Thyroid gland (tissue), 4 donors: ENCODE data around the gene DPPA5. TPM values are rescaled to one million over a fixed set of nuclear protein-coding genes. Genes with fewer than 3 reads are reported as not detected.
"Not testable (repeated sequence)": the region's sequence is repeated elsewhere in the genome, so short reads cannot be mapped to it uniquely, and the experiment has no call there.

Experiments
- DNase-seq, 2 donors: peaks; one replicate each; pipeline ENCODE4 v3.0.0-alpha.2; 2019
- H3K27ac ChIP-seq, 3 donors: fragments of 200-600 bp; sonication (generic); 1 replicate in 2 of 3; 2 replicates in 1 of 3; pipeline ENCODE4 v1.5.1; 2016 to 2019; ENCODE audit warnings: mild to moderate bottlenecking in 1 of 3, moderate library complexity in 1 of 3
- H3K27me3 ChIP-seq: fragments of 200-600 bp; sonication (generic); one replicate; pipeline ENCODE4 v1.5.1; 2019
- H3K36me3 ChIP-seq, 2 donors: fragments of 200-600 bp; sonication (generic); one replicate each; pipeline ENCODE4 v1.5.1; 2016 to 2019
- H3K4me1 ChIP-seq, 2 donors: fragments of 200-600 bp; sonication (generic); one replicate each; pipeline ENCODE4 v1.5.1; 2017 to 2019
- H3K4me3 ChIP-seq, 3 donors: fragments of 200-600 bp; sonication (generic); replicated peaks in 1 of 3; 1 replicate in 2 of 3; 2 replicates in 1 of 3; pipeline ENCODE4 v1.5.1; 2016; ENCODE audit warnings: mild to moderate bottlenecking in 1 of 3
- H3K9me3 ChIP-seq: fragments of 200-600 bp; sonication (generic); one replicate; pipeline ENCODE4 v1.5.1; 2017
- POLR2A ChIP-seq, 2 donors: fragments of 450-650 bp; IDR thresholded peaks; one replicate each; pipeline ENCODE4 v1.6.1; 2017; ENCODE audit warnings: antibody characterized with exemption in 2 of 2, mild to moderate bottlenecking in 2 of 2, moderate library complexity in 1 of 2
- WGBS, 2 donors: methylation state at CpG; one replicate each; pipeline ENCODE4 v1.1.5; 2017; 5-methylcytosine and 5-hydroxymethylcytosine counted together
- intact Hi-C: fragments of 100-400 bp; cut with DNase I; formaldehyde crosslinking; loops from one replicate; pipeline ENCODE4 v1.15.1; 2023
- total RNA-seq, 4 donors: library from RNA; depleted of rRNA; stranded (reverse); fragments of >200 nt; gene quantifications; one replicate each; pipeline ENCODE4 v1.2.3, GENCODE V29; 2016
- TF ChIP-seq, protein P1 (sequence below), 6 experiments: fragments of 200-600 bp in 3 of 6; fragments of 450-650 bp in 3 of 6; sonication (generic) in 3 of 6; IDR thresholded peaks; one replicate each; pipeline ENCODE4 v1.5.1; 2016 to 2019; ENCODE audit warnings: antibody characterized with exemption in 6 of 6, mild to moderate bottlenecking in 2 of 6, inconsistent platforms in 1 of 6, moderate library complexity in 1 of 6

DPPA5 gene
- total RNA-seq, 4 donors from 2014 or later: not detected

DNA sequence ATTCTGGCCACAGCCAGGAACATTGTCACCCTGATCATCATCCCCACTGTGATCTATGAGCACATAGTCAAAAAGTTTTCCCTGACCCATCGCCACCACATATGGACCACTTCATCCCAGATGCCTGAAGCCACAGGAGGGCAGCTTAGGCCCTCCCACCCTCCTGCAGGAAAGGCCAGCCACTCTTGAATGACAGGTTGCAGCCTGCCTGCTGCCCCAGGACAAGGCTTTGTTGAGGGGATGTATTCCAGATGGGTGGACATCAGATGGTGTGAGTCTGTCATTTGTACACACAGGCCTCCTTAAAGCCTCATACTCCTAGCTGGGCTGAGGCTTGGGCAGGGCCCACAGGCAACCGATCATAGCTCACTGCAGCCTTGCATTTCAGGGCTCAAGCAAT is 30.8 kb downstream of the DPPA5 start:
- Histone ChIP-seq H3K4me1 (peaks cover 0 to 7% of the 10 kb centered on the region in 2 donors), H3K27ac (no peak overlapping the region), H3K9me3 (no peaks in the 10 kb centered on the region), H3K4me3 (no peak overlapping the region), H3K27me3 (no peaks in the 10 kb centered on the region), H3K36me3 (no peaks in the 10 kb centered on the region)
- intact Hi-C loops: no loop called here
- TF ChIP-seq POLR2A (IDR thresholded peaks at IDR 0.05): no peak
- TF ChIP-seq, protein P1, sequence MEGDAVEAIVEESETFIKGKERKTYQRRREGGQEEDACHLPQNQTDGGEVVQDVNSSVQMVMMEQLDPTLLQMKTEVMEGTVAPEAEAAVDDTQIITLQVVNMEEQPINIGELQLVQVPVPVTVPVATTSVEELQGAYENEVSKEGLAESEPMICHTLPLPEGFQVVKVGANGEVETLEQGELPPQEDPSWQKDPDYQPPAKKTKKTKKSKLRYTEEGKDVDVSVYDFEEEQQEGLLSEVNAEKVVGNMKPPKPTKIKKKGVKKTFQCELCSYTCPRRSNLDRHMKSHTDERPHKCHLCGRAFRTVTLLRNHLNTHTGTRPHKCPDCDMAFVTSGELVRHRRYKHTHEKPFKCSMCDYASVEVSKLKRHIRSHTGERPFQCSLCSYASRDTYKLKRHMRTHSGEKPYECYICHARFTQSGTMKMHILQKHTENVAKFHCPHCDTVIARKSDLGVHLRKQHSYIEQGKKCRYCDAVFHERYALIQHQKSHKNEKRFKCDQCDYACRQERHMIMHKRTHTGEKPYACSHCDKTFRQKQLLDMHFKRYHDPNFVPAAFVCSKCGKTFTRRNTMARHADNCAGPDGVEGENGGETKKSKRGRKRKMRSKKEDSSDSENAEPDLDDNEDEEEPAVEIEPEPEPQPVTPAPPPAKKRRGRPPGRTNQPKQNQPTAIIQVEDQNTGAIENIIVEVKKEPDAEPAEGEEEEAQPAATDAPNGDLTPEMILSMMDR (IDR thresholded peaks at IDR 0.05): no peak
- 90 to 94% methylated on average over 2 of the region's 2 CpGs for WGBS, 2 donors
- DNase-seq: no peak

GRCh38 chr6:73314577-73315492 is 39.2 kb downstream of the DPPA5 start:
- WGBS, 2 donors: 23 to 27% methylated on average over 37 to 43 of the region's 61 CpGs
- Histone ChIP-seq H3K9me3 (no peaks in the 10 kb centered on the region), H3K27ac (no peak overlapping the region), H3K4me1 (peaks cover 0 to 3% of the 10 kb centered on the region in 2 donors), H3K27me3 (no peaks in the 10 kb centered on the region), H3K4me3 (no peak overlapping the region), H3K36me3 (no peaks in the 10 kb centered on the region)
- intact Hi-C loops: no loop called here
- DNase-seq: no peak
- TF ChIP-seq POLR2A (IDR thresholded peaks at IDR 0.05): no peak
- TF ChIP-seq, protein P1 (IDR thresholded peaks at IDR 0.05): no peak

DNA sequence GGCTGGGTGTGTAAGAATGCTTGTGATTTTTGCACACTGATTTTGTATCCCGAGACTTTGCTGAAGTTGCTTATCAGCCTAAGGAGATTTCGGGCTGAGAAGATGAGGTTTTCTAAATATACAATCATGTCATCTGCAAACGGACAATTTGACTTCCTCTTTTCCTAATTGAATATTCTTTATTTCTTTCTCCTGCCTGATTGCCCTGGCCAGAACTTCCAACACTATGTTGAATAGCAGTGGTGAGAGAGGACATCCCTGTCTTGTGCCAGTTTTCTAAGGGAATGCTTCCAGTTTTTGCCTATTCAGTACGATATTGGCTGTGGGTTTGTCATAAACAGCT is 43.6 kb downstream of the DPPA5 start:
- TF ChIP-seq, protein P1 (IDR thresholded peaks at IDR 0.05): peak in 1 of 6 experiments; percentile 1
- H3K9me3 ChIP-seq, H3K27me3 ChIP-seq, H3K36me3 ChIP-seq, H3K27ac ChIP-seq, H3K4me1 ChIP-seq, intact Hi-C loops, DNase-seq: not testable (repeated sequence)
- 26 to 30% methylated on average over 4 of the region's 4 CpGs for WGBS, 2 donors
- peak overlapping the region; percentile 43 to 63 (median 45) for H3K4me3 ChIP-seq

DNA sequence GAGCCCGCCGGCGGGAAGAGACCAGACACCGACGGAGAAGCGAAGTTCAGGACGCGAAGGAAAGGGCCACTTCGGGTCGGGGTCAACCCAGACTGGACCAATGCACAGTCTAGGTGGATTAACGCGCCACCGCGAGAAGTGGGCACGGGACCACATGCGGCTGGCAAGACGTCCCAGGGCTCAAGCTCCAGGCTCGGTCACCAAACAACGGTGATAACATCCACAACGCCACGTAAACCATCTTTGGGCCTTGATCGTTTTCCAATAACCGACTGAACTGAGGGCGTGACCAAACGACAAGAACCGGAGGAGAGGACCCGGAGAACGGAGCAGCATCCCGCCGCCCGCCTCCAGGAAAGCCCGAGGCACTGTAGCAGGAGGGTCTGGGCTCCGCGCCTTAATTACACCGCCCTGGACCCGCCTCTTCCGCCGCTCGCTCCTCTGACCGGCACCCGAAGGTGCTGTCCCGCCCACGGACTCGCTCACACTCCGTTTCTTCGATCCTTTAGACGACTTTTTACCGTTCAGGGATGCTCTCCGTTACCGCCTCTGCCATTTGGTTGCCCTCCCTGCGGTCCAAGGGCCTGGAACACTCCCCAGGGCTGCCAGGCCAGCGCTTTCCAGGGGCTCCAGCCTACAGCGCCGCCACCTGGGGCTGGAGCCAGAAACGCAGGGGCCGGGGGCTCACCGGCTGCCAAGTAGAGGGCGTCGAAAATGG is 44.1 kb downstream of the DPPA5 start:
- Histone ChIP-seq H3K36me3 (no peaks in the 10 kb centered on the region), H3K27me3 (no peaks in the 10 kb centered on the region), H3K4me1 (peaks cover 0 to 9% of the 10 kb centered on the region in 2 donors), H3K9me3 (no peaks in the 10 kb centered on the region), H3K4me3 (peak overlapping the region; percentile 43 to 63 (median 45)), H3K27ac (peak overlapping the region in 2 of 3 donors; percentile 21 to 43)
- peak; percentile 54 to 60 for DNase-seq
- TF ChIP-seq, protein P1 (IDR thresholded peaks at IDR 0.05): peak in 5 of 6 experiments; percentile 21 to 48 (median 23)
- TF ChIP-seq POLR2A (IDR thresholded peaks at IDR 0.05): peak in 1 of 2 donors; percentile 65
- intact Hi-C loops: no loop called here
- WGBS, 2 donors: 1% methylated on average over 54 to 56 of the region's 59 CpGs

- H3K36me3 ChIP-seq: no peaks in the 10 kb centered on the region
- H3K4me3 ChIP-seq: peak overlapping the region; percentile 43 to 63 (median 45)
- H3K4me1 ChIP-seq: peaks cover 0 to 9% of the 10 kb centered on the region in 2 donors
- intact Hi-C loops: no loop called here
- 2 to 4% methylated on average over 13 of the region's 13 CpGs for WGBS, 2 donors
- no peak for TF ChIP-seq POLR2A (IDR thresholded peaks at IDR 0.05)
- TF ChIP-seq, protein P1 (IDR thresholded peaks at IDR 0.05): no peak
- peak overlapping the region in 2 of 3 donors; percentile 21 to 43 for H3K27ac ChIP-seq
- no peaks in the 10 kb centered on the region for H3K9me3 ChIP-seq
- no peak for DNase-seq
- H3K27me3 ChIP-seq: no peaks in the 10 kb centered on the region
These were observed 44.6 kb downstream of the DPPA5 start for GRCh38 chr6:73309535-73309784.
